GM12872 (cell line): ENCODE data around the gene MAP3K4.

Experiments
- TF ChIP-seq, protein P1 (sequence below): IDR thresholded peaks from 3 replicates; pipeline ENCODE4 v1.5.1; 2011; ENCODE audit warnings: low read depth, mild to moderate bottlenecking, low read length, moderate library complexity; ENCODE audit not compliant: insufficient read depth

MAP3K4 gene

GRCh38 chr6:160952633-160953281 is 38.8 kb upstream of the MAP3K4 start:
- TF ChIP-seq, protein P1, sequence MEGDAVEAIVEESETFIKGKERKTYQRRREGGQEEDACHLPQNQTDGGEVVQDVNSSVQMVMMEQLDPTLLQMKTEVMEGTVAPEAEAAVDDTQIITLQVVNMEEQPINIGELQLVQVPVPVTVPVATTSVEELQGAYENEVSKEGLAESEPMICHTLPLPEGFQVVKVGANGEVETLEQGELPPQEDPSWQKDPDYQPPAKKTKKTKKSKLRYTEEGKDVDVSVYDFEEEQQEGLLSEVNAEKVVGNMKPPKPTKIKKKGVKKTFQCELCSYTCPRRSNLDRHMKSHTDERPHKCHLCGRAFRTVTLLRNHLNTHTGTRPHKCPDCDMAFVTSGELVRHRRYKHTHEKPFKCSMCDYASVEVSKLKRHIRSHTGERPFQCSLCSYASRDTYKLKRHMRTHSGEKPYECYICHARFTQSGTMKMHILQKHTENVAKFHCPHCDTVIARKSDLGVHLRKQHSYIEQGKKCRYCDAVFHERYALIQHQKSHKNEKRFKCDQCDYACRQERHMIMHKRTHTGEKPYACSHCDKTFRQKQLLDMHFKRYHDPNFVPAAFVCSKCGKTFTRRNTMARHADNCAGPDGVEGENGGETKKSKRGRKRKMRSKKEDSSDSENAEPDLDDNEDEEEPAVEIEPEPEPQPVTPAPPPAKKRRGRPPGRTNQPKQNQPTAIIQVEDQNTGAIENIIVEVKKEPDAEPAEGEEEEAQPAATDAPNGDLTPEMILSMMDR: no peak

DNA sequence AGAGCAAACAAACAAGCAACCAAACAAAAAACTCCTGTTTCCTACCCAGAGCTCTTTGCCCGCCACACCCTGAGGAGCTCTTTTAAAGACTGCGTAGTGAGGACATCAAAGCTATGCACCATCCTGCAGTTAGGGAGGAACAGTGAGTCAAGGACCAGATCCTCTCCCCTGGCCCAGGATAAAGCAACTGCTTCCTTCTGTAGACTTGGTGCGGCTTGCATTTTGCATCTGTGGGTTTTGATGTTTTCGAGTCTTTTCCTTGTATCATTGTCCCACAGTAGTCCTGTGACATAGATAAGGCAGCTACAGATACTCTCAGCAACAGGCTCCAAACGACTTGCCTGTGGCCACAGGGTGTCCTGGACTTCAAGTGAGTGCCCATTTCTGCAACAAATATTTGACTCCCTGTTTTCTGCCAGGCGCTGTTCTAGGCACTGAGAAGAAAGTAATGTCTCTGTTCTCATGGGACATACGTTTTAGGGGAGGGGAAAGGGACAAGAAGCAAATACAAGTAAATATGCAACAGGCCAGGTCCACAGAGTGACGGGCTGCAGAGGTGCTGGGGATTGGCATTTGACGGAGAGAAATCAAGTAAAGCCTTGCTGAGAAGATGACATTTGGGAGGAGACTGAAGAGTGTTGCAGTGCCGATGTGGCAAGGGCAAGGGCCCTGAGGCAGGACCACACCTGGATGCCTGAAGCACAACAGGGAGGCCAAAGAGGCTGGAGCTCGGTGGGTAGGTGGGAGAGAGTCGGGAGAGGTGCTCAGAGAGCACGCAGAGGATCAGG is 35.9 kb upstream of the MAP3K4 start:
- TF ChIP-seq, protein P1: no peak

DNA sequence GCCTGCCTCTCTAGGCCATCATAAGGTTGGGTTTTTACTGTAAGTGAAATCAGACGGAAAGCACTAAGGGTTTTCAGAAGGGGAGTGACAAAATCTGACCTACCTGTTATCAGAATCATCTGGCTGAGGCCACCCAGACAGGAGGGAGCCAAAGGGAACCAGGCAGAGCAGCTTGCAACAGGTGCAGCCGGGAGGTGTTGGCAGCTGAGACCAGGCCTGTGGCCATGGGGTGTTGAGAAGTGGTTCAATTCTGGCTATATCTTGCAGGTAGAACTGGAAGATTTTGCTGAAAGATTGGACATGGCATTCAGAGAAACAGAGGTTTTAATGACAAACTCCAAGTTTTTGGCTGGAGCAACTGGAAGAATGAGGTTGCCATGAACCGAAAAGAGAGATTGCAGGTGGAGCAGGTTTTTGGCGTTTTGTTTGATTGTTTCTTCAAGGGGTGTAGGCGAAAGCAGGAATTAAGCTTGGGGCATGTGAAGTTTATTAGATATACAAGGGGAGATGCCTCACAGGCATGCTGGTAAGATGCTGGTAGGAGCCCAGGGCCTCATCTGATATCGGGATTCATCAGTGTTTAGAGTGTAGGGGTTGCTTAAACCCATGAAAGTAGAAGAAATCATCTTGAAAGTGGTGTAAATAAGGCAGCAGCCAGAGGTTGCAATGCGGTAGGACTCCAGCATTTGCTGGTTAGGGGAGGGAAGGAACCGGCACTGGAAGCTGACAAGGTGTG is 35.1 kb upstream of the MAP3K4 start:
- TF ChIP-seq, protein P1: no peak

DNA sequence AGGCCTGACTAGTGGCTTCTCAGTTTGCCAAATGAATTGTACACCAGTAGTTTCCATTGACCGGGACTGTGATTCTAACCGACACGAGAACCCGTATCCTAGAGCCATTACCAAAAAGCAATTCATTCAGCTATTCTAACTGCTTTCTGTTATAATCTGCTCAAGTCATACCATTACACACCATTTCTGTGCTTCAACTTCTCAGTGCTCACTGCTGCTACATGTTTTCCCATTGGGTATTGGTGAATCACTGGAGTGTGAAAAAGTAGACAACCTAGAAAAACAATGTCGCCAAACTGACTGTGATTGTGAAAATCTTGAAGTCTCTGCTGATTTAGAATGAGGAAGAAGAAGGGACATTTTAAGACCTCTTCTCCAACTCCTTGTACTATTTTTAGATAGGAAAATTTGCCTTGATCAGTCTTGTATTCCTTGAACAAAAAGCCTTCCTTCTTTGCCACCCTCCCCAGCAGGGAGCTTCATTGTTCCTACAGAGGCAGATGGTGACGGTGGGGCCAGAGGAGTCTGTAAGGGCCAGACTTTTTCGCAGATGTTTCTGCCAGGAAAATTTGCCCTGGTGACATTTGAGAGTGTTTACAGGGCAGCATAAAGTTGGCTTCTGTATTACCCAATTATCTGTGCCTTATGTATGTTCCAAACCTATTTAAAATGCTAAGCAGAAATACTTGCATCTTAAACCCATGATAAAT is 31.7 kb upstream of the MAP3K4 start:
- TF ChIP-seq, protein P1: no peak

- TF ChIP-seq, protein P1: no peak
Measured at GRCh38 chr6:160960839-160961238, 30.7 kb upstream of the MAP3K4 start.

- TF ChIP-seq, protein P1: no peak
Measured at GRCh38 chr6:160962835-160963623, 28.5 kb upstream of the MAP3K4 start.
